Activated CD4-positive, alpha-beta T cell treated with anti-CD3 and anti-CD28 coated beads for 36 hours (primary cell): ENCODE measurements around the gene CTR9. TPM values are rescaled to one million over a fixed set of nuclear protein-coding genes. Genes with fewer than 3 reads are reported as not detected.
"Not testable (repeated sequence)": the region's sequence is repeated elsewhere in the genome, so short reads cannot be mapped to it uniquely, and the experiment has no call there.

Source experiments
- ATAC-seq: fragments of 200-7000 bp; cut with Tn5 transposase; one replicate; pipeline ENCODE4 v1.10.0; 2021; ENCODE audit warnings: mild to moderate bottlenecking, moderate library complexity
- CTCF ChIA-PET: fragments of 350-600 bp; sonication (Branson Sonifier 250); formaldehyde crosslinking; loops from one replicate; lab custom pipeline; 2021; ENCODE audit warnings: antibody characterized with exemption; lab: Charles Lee
- POLR2A ChIA-PET: fragments of 350-600 bp; sonication (Branson Sonifier 250); formaldehyde crosslinking; loops from one replicate; lab custom pipeline; 2021; ENCODE audit warnings: antibody characterized with exemption, inconsistent platforms; lab: Charles Lee
- DNase-seq: peaks from one replicate; pipeline ENCODE4 v3.0.0-alpha.2; 2020
- H3K27ac Mint-ChIP-seq: one replicate; pipeline ENCODE4 v1.8.0; 2021; ENCODE audit warnings: mixed read lengths
- H3K27me3 Mint-ChIP-seq: one replicate; pipeline ENCODE4 v1.8.0; 2021; ENCODE audit warnings: mixed read lengths
- H3K36me3 Mint-ChIP-seq: one replicate; pipeline ENCODE4 v1.8.0; 2021; ENCODE audit warnings: low read depth, mixed read lengths
- H3K4me1 Mint-ChIP-seq: one replicate; pipeline ENCODE4 v1.8.0; 2021; ENCODE audit warnings: mixed read lengths
- H3K4me3 Mint-ChIP-seq: one replicate; pipeline ENCODE4 v1.8.0; 2021; ENCODE audit warnings: mild to moderate bottlenecking, moderate library complexity, mixed read lengths
- H3K9me3 Mint-ChIP-seq: one replicate; pipeline ENCODE4 v1.8.0; 2021; ENCODE audit warnings: low read depth, mixed read lengths
- intact Hi-C, 2 experiments: fragments of 100-400 bp; cut with DNase I in 1 of 2; cut with micrococcal nuclease in 1 of 2; formaldehyde crosslinking; loops; one replicate each; pipeline versions ENCODE4 v1.14.2 to v1.15.1; 2022 to 2024; cut with DNase I, micrococcal nuclease
- total RNA-seq, 2 experiments: library from RNA; stranded (reverse); gene quantifications; one replicate each; pipeline ENCODE4 v1.2.3, GENCODE V29; 2021

The CTR9 gene
- total RNA-seq, 2 experiments from 2014 or later: 39.7 to 43.9 TPM

- H3K27me3 Mint-ChIP-seq, ATAC-seq, CTCF ChIA-PET, H3K9me3 Mint-ChIP-seq, DNase-seq, H3K4me1 Mint-ChIP-seq, H3K4me3 Mint-ChIP-seq, POLR2A ChIA-PET, intact Hi-C loops, H3K36me3 Mint-ChIP-seq, H3K27ac Mint-ChIP-seq: not testable (repeated sequence)
Measured at GRCh38 chr11:10822491-10822890, 71.4 kb downstream of the CTR9 start.

- DNase-seq: no peak
- Mint-ChIP-seq H3K4me1 (peaks cover 8% of the 10 kb centered on the region), H3K9me3 (no peaks in the 10 kb centered on the region), H3K27ac (no peak overlapping the region), H3K4me3 (no peak overlapping the region), H3K27me3 (no peaks in the 10 kb centered on the region), H3K36me3 (peaks cover 6% of the 10 kb centered on the region)
- ATAC-seq: no peak
- ChIA-PET CTCF (no interaction called here), POLR2A (no interaction called here)
- intact Hi-C loops: no loop called here
Measured at GRCh38 chr11:10823152-10823579, 72.1 kb downstream of the CTR9 start.

- H3K27me3 Mint-ChIP-seq: no peaks in the 10 kb centered on the region
- H3K27ac Mint-ChIP-seq: no peak overlapping the region
- ChIA-PET POLR2A (no interaction called here), CTCF (no interaction called here)
- DNase-seq (no peak), ATAC-seq (no peak)
- peaks cover 8% of the 10 kb centered on the region for H3K4me1 Mint-ChIP-seq
- intact Hi-C loops: loop anchor here in 1 of 2 experiments (2.0 kb wide), 1 partner anchor 24 kb away; no protein-coding TSS in a partner anchor
- no peaks in the 10 kb centered on the region for H3K9me3 Mint-ChIP-seq
- no peak overlapping the region for H3K4me3 Mint-ChIP-seq
- H3K36me3 Mint-ChIP-seq: peaks cover 6% of the 10 kb centered on the region
Measured at GRCh38 chr11:10824888-10825287, 73.8 kb downstream of the CTR9 start.

- DNase-seq: no peak
- Mint-ChIP-seq H3K27me3 (no peaks in the 10 kb centered on the region), H3K36me3 (no peaks in the 10 kb centered on the region), H3K4me3 (no peak overlapping the region), H3K9me3 (no peaks in the 10 kb centered on the region), H3K27ac (no peak overlapping the region), H3K4me1 (peaks cover 6% of the 10 kb centered on the region)
- CTCF ChIA-PET: interaction anchor here (1.2 kb wide), 1 partner anchor 11 kb away, joined by 3 read pairs; no protein-coding TSS in a partner anchor
- POLR2A ChIA-PET: no interaction called here
- ATAC-seq: no peak
- intact Hi-C loops: no loop called here
Measured at GRCh38 chr11:10828402-10828801, 77.4 kb downstream of the CTR9 start.

- DNase-seq: no peak
- Mint-ChIP-seq H3K4me3 (no peak overlapping the region), H3K27ac (no peak overlapping the region), H3K9me3 (no peaks in the 10 kb centered on the region), H3K27me3 (no peaks in the 10 kb centered on the region), H3K36me3 (no peaks in the 10 kb centered on the region), H3K4me1 (peaks cover 6% of the 10 kb centered on the region)
- POLR2A ChIA-PET: no interaction called here
- intact Hi-C loops: no loop called here
- CTCF ChIA-PET: interaction anchor here (1.2 kb wide), 1 partner anchor 12 kb away, joined by 3 read pairs; no protein-coding TSS in a partner anchor
- no peak for ATAC-seq
Measured at GRCh38 chr11:10829139-10829538, 78.1 kb downstream of the CTR9 start.

Other genes starting within 250 kb of the CTR9 start
- 10 to 100 TPM; 12.5 to 17.8 TPM for gene RNF141, start 210.1 kb upstream of the CTR9 start, total RNA-seq
- not detected for gene LYVE1, start 182.6 kb upstream of the CTR9 start, total RNA-seq
- not detected for gene IRAG1, start 57.5 kb upstream of the CTR9 start, total RNA-seq
- 1,000 to 10,000 TPM in 1 of 2 experiments, 100 to 1,000 TPM in 1; 953 to 1,693 TPM for gene EIF4G2, start 57.7 kb downstream of the CTR9 start, total RNA-seq
- 10 to 100 TPM; 34.1 to 44.3 TPM for gene ZBED5, start 106.8 kb downstream of the CTR9 start, total RNA-seq